Sigmoid colon (tissue), 7 donors: Measurements from ENCODE around the gene RACK1. TPM values are rescaled to one million over a fixed set of nuclear protein-coding genes. Genes with fewer than 3 reads are reported as not detected.

Experiments used
- DNase-seq: peaks from one replicate; pipeline ENCODE4 v3.0.0-alpha.2; 2019
- H3K27ac ChIP-seq, 4 donors: fragments of 200-600 bp; sonication (generic); one replicate each; pipeline ENCODE4 v1.5.1; 2016 to 2019; ENCODE audit warnings: mild to moderate bottlenecking in 1 of 4
- H3K27me3 ChIP-seq, 3 donors: fragments of 200-600 bp; sonication (generic); one replicate each; pipeline ENCODE4 v1.5.1; 2019; ENCODE audit warnings: mild to moderate bottlenecking in 1 of 3
- H3K36me3 ChIP-seq, 4 donors: fragments of 200-600 bp; sonication (generic); one replicate each; pipeline ENCODE4 v1.5.1; 2016 to 2019
- H3K4me1 ChIP-seq, 4 donors: fragments of 200-600 bp; sonication (generic); one replicate each; pipeline ENCODE4 v1.5.1; 2017 to 2019
- H3K4me3 ChIP-seq, 4 donors: fragments of 200-600 bp; sonication (generic); one replicate each; pipeline ENCODE4 v1.5.1; 2017 to 2019; ENCODE audit warnings: mild to moderate bottlenecking in 2 of 4, moderate library complexity in 1 of 4
- H3K9me3 ChIP-seq, 4 donors: fragments of 200-600 bp in 3 of 4; sonication (generic) in 3 of 4; one replicate each; pipeline versions ENCODE4 v1.5.1 to v1.6.1; 2013 to 2019
- CTCF ChIP-seq, 4 experiments: fragments of 450-650 bp in 3 of 4; fragments of 200-600 bp in 1 of 4; IDR thresholded peaks; one replicate each; pipeline ENCODE4 v1.5.1; 2016 to 2019; ENCODE audit warnings: antibody characterized with exemption in 4 of 4, mild to moderate bottlenecking in 3 of 4, moderate library complexity in 2 of 4
- EP300 ChIP-seq, 4 donors: sonication (generic); formaldehyde crosslinking; IDR thresholded peaks; one replicate each; pipeline ENCODE4 v1.6.1; 2017; ENCODE audit warnings: antibody characterized with exemption in 4 of 4
- POLR2A ChIP-seq, 2 donors: fragments of 450-650 bp; IDR thresholded peaks; one replicate each; pipeline ENCODE4 v1.6.1; 2016; ENCODE audit warnings: antibody characterized with exemption in 2 of 2, mild to moderate bottlenecking in 2 of 2, moderate library complexity in 2 of 2
- POLR2AphosphoS5 ChIP-seq, 4 donors: sonication (generic); formaldehyde crosslinking; IDR thresholded peaks; one replicate each; pipeline ENCODE4 v1.6.1; 2017; ENCODE audit warnings: antibody characterized with exemption in 4 of 4
- WGBS, 2 donors: extraction: QIAGEN DNeasy Blood & Tissue Kit; methylation state at CpG; one replicate each; pipeline ENCODE4 v1.1.7; 2013; 5-methylcytosine and 5-hydroxymethylcytosine counted together
- intact Hi-C: fragments of 100-400 bp; cut with DNase I; formaldehyde crosslinking; loops from one replicate; pipeline ENCODE4 v1.15.1; 2023
- polyA plus RNA-seq, 3 donors: library from polyadenylated mRNA; stranded (reverse); fragments of 200-250 nt; gene quantifications; one replicate each; pipeline ENCODE4 v1.2.3, GENCODE V29; 2013
- total RNA-seq, 4 donors: library from RNA; depleted of rRNA; stranded (reverse); fragments of >200 nt; gene quantifications; one replicate each; pipeline ENCODE4 v1.1.0, GENCODE V29; 2016
- donor health status: healthy with polysubstance abuse.
- donor health status: Bipolar disorder and iron deficiency.
- donor health status: healthy.

The RACK1 gene
- total and polyA plus RNA-seq, 7 donors, result 1,821 to 2,943 (median 2,174) TPM

DNA sequence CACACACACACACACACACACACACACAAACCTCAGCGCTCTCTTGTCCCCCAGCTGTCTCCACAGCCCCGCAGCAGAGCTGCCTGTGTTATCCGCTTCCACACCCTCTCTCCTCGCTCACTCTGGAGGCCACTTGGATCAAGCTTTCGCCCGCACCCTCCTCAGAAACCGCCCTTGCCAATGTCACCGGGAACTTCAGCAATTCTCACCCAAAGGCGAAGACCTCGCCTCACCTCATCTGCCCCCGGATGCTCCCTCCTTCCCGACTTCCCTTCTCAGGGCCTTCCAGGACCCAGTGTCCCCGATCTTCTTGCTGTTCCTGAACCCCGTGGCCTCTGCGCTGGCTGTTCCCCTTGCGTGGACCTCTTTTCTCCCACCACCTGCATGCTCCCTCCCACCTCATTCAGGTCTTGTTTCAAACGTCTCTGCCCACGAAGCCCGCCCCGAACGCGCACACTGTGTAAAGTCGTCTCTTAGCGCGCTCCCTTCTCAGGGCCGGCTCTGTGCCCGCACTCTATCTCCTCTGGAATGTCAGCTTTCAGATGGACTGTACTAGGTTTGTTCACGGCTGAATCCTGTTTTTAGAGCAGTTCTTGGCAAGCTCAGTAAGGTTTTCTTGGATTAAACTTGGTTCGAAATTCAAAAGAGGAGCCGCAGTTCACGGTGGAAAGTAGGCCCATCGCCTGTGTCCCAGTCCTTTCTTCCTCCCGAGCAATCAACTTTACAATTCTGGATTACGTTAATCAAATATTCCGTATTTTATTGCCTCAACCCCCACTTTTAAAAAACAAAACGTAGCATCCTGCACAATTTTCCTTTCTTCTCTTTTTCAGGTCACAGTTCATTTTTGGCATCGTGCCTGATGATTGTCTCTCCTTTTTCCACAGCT, 37.7 kb downstream of the RACK1 start:
- H3K4me1 ChIP-seq, result peaks cover 0 to 38% (median 36%) of the 10 kb centered on the region in 4 donors
- intact Hi-C loops, result loop anchor here (1.0 kb wide), 3 partner anchors 12 to 55 kb away; partner anchors contain the start of gene TRIM52
- no peaks in the 10 kb centered on the region for H3K9me3 ChIP-seq
- TF ChIP-seq POLR2AphosphoS5 (IDR thresholded peaks at IDR 0.05) (no peak), POLR2A (IDR thresholded peaks at IDR 0.05) (no peak), EP300 (IDR thresholded peaks at IDR 0.05) (no peak), CTCF (IDR thresholded peaks at IDR 0.05) (no peak)
- H3K36me3 ChIP-seq, result no peaks in the 10 kb centered on the region
- peaks cover 0 to 12% (median 11%) of the 10 kb centered on the region in 3 donors for H3K27me3 ChIP-seq
- peak overlapping the region; percentile 39 to 71 (median 62) for H3K4me3 ChIP-seq
- peak overlapping the region; percentile 71 to 85 (median 83) for H3K27ac ChIP-seq
- DNase-seq, result peak; percentile 67
- 4 to 6% methylated on average over 37 of the region's 37 CpGs for WGBS, 2 donors

- TF ChIP-seq POLR2AphosphoS5 (IDR thresholded peaks at IDR 0.05) (no peak), EP300 (IDR thresholded peaks at IDR 0.05) (no peak), CTCF (IDR thresholded peaks at IDR 0.05) (no peak), POLR2A (IDR thresholded peaks at IDR 0.05) (no peak)
- DNase-seq, result peak; percentile 76
- Histone ChIP-seq H3K9me3 (no peaks in the 10 kb centered on the region), H3K27ac (peak within 1 kb of the TSS; percentile 71 to 85 (median 83)), H3K27me3 (peaks cover 0 to 12% (median 11%) of the 10 kb centered on the region in 3 donors), H3K4me3 (peak within 1 kb of the TSS; percentile 42 to 71 (median 62)), H3K4me1 (peaks cover 0 to 38% (median 36%) of the 10 kb centered on the region in 4 donors), H3K36me3 (no peaks in the 10 kb centered on the region)
- WGBS, 2 donors, result 1% methylated on average over 94 of the region's 94 CpGs
- intact Hi-C loops, result loop anchor here (1.0 kb wide), 1 partner anchor 56 kb away; the partner anchor contains the start of gene TRIM52
Observed at GRCh38 chr5:181204826-181205760, 38.6 kb downstream of the RACK1 start, which contains the start of gene TRIM7. TSS of gene TRIM7 (minus strand) at chr5:181205196. CDS start at chr5:181205110, 86 bp downstream.

- H3K27me3 ChIP-seq, result peaks cover 0 to 12% (median 11%) of the 10 kb centered on the region in 3 donors
- H3K9me3 ChIP-seq, result no peaks in the 10 kb centered on the region
- intact Hi-C loops, result no loop called here
- H3K27ac ChIP-seq, result peak overlapping the region; percentile 22 to 85 (median 83)
- no peak for TF ChIP-seq POLR2A (IDR thresholded peaks at IDR 0.05)
- no peak for TF ChIP-seq CTCF (IDR thresholded peaks at IDR 0.05)
- TF ChIP-seq POLR2AphosphoS5 (IDR thresholded peaks at IDR 0.05), result no peak
- TF ChIP-seq EP300 (IDR thresholded peaks at IDR 0.05), result no peak
- WGBS, 2 donors, result 1% methylated on average over 67 of the region's 67 CpGs
- DNase-seq, result peak; percentile 66
- H3K36me3 ChIP-seq, result no peaks in the 10 kb centered on the region
- H3K4me1 ChIP-seq, result peaks cover 0 to 38% (median 36%) of the 10 kb centered on the region in 4 donors
- peak overlapping the region; percentile 42 to 71 (median 62) for H3K4me3 ChIP-seq
Observed at GRCh38 chr5:181204113-181204825, 39.4 kb downstream of the RACK1 start.

DNA sequence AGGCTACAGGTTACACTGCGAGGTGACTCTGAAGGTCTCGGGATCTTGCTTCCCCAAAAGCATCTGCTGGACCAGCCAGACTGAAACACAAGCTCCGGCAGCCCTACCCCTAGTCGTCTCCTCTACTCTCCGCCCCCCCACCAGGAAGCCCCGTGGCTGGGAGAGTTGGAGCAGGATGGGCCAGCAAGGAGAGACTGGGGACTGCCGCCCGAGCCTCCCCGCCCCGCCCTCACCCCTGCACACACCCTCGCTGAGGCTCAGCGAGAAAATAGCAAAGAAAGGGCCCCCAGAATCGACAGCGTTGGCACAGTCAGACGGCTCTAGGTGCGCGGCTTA, 40.0 kb downstream of the RACK1 start:
- peaks cover 0 to 38% (median 36%) of the 10 kb centered on the region in 4 donors for H3K4me1 ChIP-seq
- DNase-seq, result no peak

More for the DNA sequence above, 40.0 kb downstream of the RACK1 start:
- 3 to 5% methylated on average over 17 of the region's 17 CpGs for WGBS, 2 donors
- Histone ChIP-seq H3K9me3 (no peaks in the 10 kb centered on the region), H3K36me3 (no peaks in the 10 kb centered on the region), H3K27ac (peak overlapping the region in 3 of 4 donors; percentile 11 to 85 (median 83)), H3K27me3 (peaks cover 0 to 12% (median 11%) of the 10 kb centered on the region in 3 donors), H3K4me3 (peak overlapping the region; percentile 42 to 71 (median 62))
- TF ChIP-seq CTCF (IDR thresholded peaks at IDR 0.05) (no peak), POLR2AphosphoS5 (IDR thresholded peaks at IDR 0.05) (no peak), EP300 (IDR thresholded peaks at IDR 0.05) (no peak), POLR2A (IDR thresholded peaks at IDR 0.05) (no peak)
- intact Hi-C loops, result no loop called here
